ENCODE results near the gene GABPB2.

Gene GABPB2

DNA sequence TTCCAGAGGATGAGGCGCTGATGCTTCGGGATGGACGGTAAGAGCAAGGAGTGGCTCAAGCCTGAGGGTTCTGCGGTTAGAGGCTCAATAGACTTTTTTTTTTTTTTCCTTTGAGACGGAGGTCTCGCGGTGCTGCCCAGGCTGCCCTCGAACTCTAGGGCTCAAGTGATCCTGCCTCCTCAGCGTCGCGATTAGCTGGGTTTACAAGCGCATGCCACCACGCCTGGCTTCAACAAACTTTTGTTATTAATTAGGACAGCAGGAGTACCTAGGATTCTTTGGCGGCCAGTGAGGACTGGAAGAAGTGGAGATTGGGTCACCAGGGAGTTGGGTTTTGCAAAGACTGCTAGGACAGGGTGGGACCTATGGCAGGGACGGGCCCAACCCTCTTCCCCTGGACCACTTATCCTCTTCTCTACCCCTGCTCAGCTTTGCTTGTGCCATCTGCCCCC lies 96.0 kb downstream of the GABPB2 start:
- no peak for TF ChIP-seq CTCF (conservative IDR thresholded peaks at IDR 0.05)
- peak overlapping the region; percentile 87 for H3K27ac ChIP-seq

DNA sequence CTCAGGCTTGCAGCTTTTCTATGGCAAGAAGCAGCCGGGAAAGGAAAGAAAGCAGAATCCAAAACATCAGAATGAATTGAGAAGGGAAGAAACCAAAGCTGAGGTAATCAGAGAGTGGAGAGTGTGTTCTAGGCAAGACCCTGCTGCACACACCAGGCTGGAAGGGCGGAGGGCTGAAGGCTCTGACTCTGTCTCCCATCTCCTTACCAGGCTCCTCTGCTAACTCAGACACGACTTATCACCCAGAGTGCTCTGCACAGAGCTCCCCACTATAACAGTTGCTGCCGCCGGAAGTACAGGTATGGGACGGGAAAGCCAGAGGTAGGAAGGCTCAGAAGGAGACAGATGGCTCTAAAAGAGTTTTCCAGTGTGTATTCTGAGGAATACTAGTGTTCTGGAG lies 96.6 kb downstream of the GABPB2 start:
- TF ChIP-seq CTCF (conservative IDR thresholded peaks at IDR 0.05), result no peak
- H3K27ac ChIP-seq, result no peak overlapping the region

DNA sequence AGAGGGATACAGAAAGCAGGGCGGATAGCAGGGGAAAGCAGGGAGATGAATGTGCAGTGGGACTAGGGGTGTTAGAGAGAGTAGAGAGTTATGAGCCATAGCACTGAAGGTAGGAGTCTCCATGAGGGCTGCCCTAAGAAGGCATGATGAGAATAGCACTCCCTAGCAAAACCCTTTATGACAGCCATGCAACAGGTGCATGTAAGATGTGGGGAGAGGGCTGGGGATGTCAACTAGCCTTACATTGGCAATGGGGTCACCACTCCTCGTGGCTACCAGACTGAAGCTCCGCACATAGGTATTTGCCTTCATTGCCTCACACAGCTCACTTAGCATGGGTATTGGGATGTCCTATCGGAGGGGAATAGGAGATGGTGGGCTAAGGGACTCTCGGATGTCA lies 100.6 kb downstream of the GABPB2 start:
- H3K27ac ChIP-seq, result no peak overlapping the region
- TF ChIP-seq CTCF (conservative IDR thresholded peaks at IDR 0.05), result no peak
